Peyer's patch (tissue), 4 donors: ENCODE results near the gene RILPL2. TPM values are rescaled to one million over a fixed set of nuclear protein-coding genes. Genes with fewer than 3 reads are reported as not detected.
"Not testable (repeated sequence)": the region's sequence is repeated elsewhere in the genome, so short reads cannot be mapped to it uniquely, and the experiment has no call there.

Source experiments
- DNase-seq, 3 donors: peaks; one replicate each; pipeline ENCODE4 v3.0.0-alpha.2; 2017 to 2019
- H3K27ac ChIP-seq, 4 donors: fragments of 200-600 bp; sonication (generic); one replicate each; pipeline ENCODE4 v1.5.1; 2016 to 2019
- H3K27me3 ChIP-seq, 2 donors: fragments of 200-600 bp; sonication (generic); one replicate each; pipeline ENCODE4 v1.5.1; 2019
- H3K36me3 ChIP-seq, 3 donors: fragments of 200-600 bp; sonication (generic); one replicate each; pipeline ENCODE4 v1.5.1; 2016 to 2019
- H3K4me1 ChIP-seq, 4 donors: fragments of 200-600 bp; sonication (generic); one replicate each; pipeline ENCODE4 v1.5.1; 2016 to 2019
- H3K4me3 ChIP-seq, 4 donors: fragments of 200-600 bp; sonication (generic); 1 replicate in 3 of 4; 2 replicates in 1 of 4; pipeline ENCODE4 v1.5.1; 2016 to 2019; ENCODE audit warnings: mild to moderate bottlenecking in 1 of 4
- H3K9me3 ChIP-seq, 4 donors: fragments of 200-600 bp; sonication (generic); one replicate each; pipeline ENCODE4 v1.5.1; 2016 to 2019; ENCODE audit warnings: mild to moderate bottlenecking in 1 of 4
- CTCF ChIP-seq, 6 experiments: fragments of 450-650 bp in 4 of 6; fragments of 200-600 bp in 2 of 6; sonication (generic) in 1 of 6; IDR thresholded peaks; one replicate each; pipeline ENCODE4 v1.5.1; 2017 to 2019; ENCODE audit warnings: antibody characterized with exemption in 6 of 6, mild to moderate bottlenecking in 3 of 6, moderate library complexity in 1 of 6
- POLR2A ChIP-seq, 2 donors: fragments of 450-650 bp; IDR thresholded peaks; one replicate each; pipeline ENCODE4 v1.5.1; 2017; ENCODE audit warnings: antibody characterized with exemption in 2 of 2, mild to moderate bottlenecking in 2 of 2, moderate library complexity in 2 of 2
- total RNA-seq, 4 donors: library from RNA; depleted of rRNA; stranded (reverse); fragments of >200 nt; gene quantifications; one replicate each; pipeline ENCODE4 v1.1.0, GENCODE V29; 2016

The RILPL2 gene
- total RNA-seq, 4 donors from 2014 or later, result 0.70 to 9.9 (median 2.3) TPM

GRCh38 chr12:123387508-123388176, 48.8 kb downstream of the RILPL2 start:
- Histone ChIP-seq H3K27me3 (no peaks in the 10 kb centered on the region), H3K36me3 (peaks cover 0 to 19% (median 0%) of the 10 kb centered on the region in 3 donors), H3K4me3 (peak overlapping the region in 3 of 4 donors; percentile 62 to 76 (median 75)), H3K9me3 (no peaks in the 10 kb centered on the region), H3K27ac (peak overlapping the region; percentile 88 to 93 (median 90)), H3K4me1 (peaks cover 5 to 41% (median 11%) of the 10 kb centered on the region in 4 donors)
- TF ChIP-seq CTCF (IDR thresholded peaks at IDR 0.05) (no peak), POLR2A (IDR thresholded peaks at IDR 0.05) (no peak)
- DNase-seq, result no peak

- not testable (repeated sequence) for H3K27me3 ChIP-seq, H3K9me3 ChIP-seq, H3K27ac ChIP-seq, DNase-seq, H3K36me3 ChIP-seq, H3K4me3 ChIP-seq
- H3K4me1 ChIP-seq, result peaks cover 5 to 29% (median 11%) of the 10 kb centered on the region in 4 donors
Measured at GRCh38 chr12:123385536-123385935, 50.9 kb downstream of the RILPL2 start.

GRCh38 chr12:123384994-123385376, 51.5 kb downstream of the RILPL2 start:
- Histone ChIP-seq H3K9me3 (no peaks in the 10 kb centered on the region), H3K36me3 (no peaks in the 10 kb centered on the region), H3K27me3 (no peaks in the 10 kb centered on the region), H3K27ac (no peak overlapping the region), H3K4me1 (peaks cover 5 to 23% (median 10%) of the 10 kb centered on the region in 4 donors), H3K4me3 (peak overlapping the region; percentile 67 to 95 (median 78))
- DNase-seq, result no peak
- TF ChIP-seq CTCF (IDR thresholded peaks at IDR 0.05) (no peak), POLR2A (IDR thresholded peaks at IDR 0.05) (no peak)

- DNase-seq, result peak in 2 of 3 donors; percentile 48 to 60
- H3K27ac ChIP-seq, result peak overlapping the region; percentile 38 to 84 (median 81)
- H3K9me3 ChIP-seq, result no peaks in the 10 kb centered on the region
- H3K4me1 ChIP-seq, result peaks cover 5 to 20% (median 8%) of the 10 kb centered on the region in 4 donors
- no peaks in the 10 kb centered on the region for H3K27me3 ChIP-seq
- no peaks in the 10 kb centered on the region for H3K36me3 ChIP-seq
- H3K4me3 ChIP-seq, result peak overlapping the region; percentile 67 to 95 (median 78)
- TF ChIP-seq POLR2A (IDR thresholded peaks at IDR 0.05), result no peak
- no peak for TF ChIP-seq CTCF (IDR thresholded peaks at IDR 0.05)
Measured at GRCh38 chr12:123384318-123384993, 52.0 kb downstream of the RILPL2 start.

- TF ChIP-seq CTCF (IDR thresholded peaks at IDR 0.05), result no peak
- no peak for TF ChIP-seq POLR2A (IDR thresholded peaks at IDR 0.05)
- Histone ChIP-seq H3K4me1 (peaks cover 1 to 14% (median 5%) of the 10 kb centered on the region in 4 donors), H3K27me3 (no peaks in the 10 kb centered on the region), H3K27ac (no peak overlapping the region), H3K36me3 (no peaks in the 10 kb centered on the region), H3K4me3 (no peak overlapping the region), H3K9me3 (no peaks in the 10 kb centered on the region)
- no peak for DNase-seq
Measured at GRCh38 chr12:123382684-123383083, 53.8 kb downstream of the RILPL2 start.

GRCh38 chr12:123379391-123379790, 57.1 kb downstream of the RILPL2 start:
- Histone ChIP-seq H3K4me3 (no peak overlapping the region), H3K4me1 (peaks cover 0 to 2% (median 0%) of the 10 kb centered on the region in 4 donors), H3K36me3 (no peaks in the 10 kb centered on the region), H3K27ac (no peak overlapping the region), H3K27me3 (no peaks in the 10 kb centered on the region), H3K9me3 (no peaks in the 10 kb centered on the region)
- DNase-seq, result no peak
- TF ChIP-seq CTCF (IDR thresholded peaks at IDR 0.05), result no peak
- no peak for TF ChIP-seq POLR2A (IDR thresholded peaks at IDR 0.05)

- not testable (repeated sequence) for H3K4me3 ChIP-seq, DNase-seq, H3K9me3 ChIP-seq, H3K27ac ChIP-seq, H3K4me1 ChIP-seq, H3K27me3 ChIP-seq, H3K36me3 ChIP-seq
Measured at GRCh38 chr12:123372415-123372814, 64.1 kb downstream of the RILPL2 start.

GRCh38 chr12:123371667-123372368, 64.7 kb downstream of the RILPL2 start:
- not testable (repeated sequence) for H3K9me3 ChIP-seq, H3K27ac ChIP-seq, H3K4me3 ChIP-seq, H3K27me3 ChIP-seq, H3K36me3 ChIP-seq, H3K4me1 ChIP-seq, DNase-seq
